ENCODE data around the gene MIOS.
"Not testable (repeated sequence)": the region's sequence is repeated elsewhere in the genome, so short reads cannot be mapped to it uniquely, and the experiment has no call there.

MIOS gene

DNA sequence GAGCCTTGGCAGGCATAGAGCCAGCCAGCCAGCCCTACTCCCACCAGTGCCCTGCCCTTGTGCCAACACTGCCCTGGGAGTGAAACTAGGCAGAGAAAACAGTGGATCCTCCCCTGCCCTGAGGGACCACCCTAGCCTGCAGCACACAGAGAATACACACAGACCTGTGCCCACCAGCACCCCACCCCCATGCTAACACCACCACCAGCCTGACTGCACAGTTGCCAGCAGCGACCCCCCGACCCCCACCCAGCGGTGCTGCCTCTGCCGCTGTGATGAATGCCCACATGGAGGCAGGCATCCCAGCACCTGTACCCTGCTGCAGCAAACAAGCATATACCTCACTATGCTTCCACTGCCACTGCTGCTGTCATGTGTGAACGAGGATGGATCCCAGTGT, 9.4 kb upstream of the MIOS start:
- H3K4me2 ChIP-seq (ENCODE audit: low read depth, low read length) = no peak overlapping the region
- no peaks in the 10 kb centered on the region for H3F3A ChIP-seq (ENCODE audit: insufficient read depth, low read length)
- H3K9me3 ChIP-seq (replicated peaks; ENCODE audit: insufficient read depth, low read length) = no peaks in the 10 kb centered on the region
- H3K9ac ChIP-seq (ENCODE audit: low read length) = no peak overlapping the region
- H3K36me3 ChIP-seq (replicated peaks; ENCODE audit: insufficient read depth, low read length) = no peaks in the 10 kb centered on the region
- H3K79me2 ChIP-seq (ENCODE audit: low read length) = no peaks in the 10 kb centered on the region
- no peak overlapping the region for H3K27ac ChIP-seq (ENCODE audit: low read length)
- H3K4me1 ChIP-seq (ENCODE audit: low read length) = peaks cover 2% of the 10 kb centered on the region; the same call in 1 of the 2 replicates
- no peak overlapping the region for H3K4me3 ChIP-seq (ENCODE audit: low read length)
- DNase-seq = no peak
- H2AFZ ChIP-seq (ENCODE audit: low read length) = no peak overlapping the region
- TF ChIP-seq EZH2 (optimal IDR thresholded peaks at IDR 0.05; ENCODE audit: low read depth, low read length) = no peak
- TF ChIP-seq EZH2phosphoT487 (IDR thresholded peaks at IDR 0.05; ENCODE audit: low read length) = no peak
- TF ChIP-seq, protein P1, sequence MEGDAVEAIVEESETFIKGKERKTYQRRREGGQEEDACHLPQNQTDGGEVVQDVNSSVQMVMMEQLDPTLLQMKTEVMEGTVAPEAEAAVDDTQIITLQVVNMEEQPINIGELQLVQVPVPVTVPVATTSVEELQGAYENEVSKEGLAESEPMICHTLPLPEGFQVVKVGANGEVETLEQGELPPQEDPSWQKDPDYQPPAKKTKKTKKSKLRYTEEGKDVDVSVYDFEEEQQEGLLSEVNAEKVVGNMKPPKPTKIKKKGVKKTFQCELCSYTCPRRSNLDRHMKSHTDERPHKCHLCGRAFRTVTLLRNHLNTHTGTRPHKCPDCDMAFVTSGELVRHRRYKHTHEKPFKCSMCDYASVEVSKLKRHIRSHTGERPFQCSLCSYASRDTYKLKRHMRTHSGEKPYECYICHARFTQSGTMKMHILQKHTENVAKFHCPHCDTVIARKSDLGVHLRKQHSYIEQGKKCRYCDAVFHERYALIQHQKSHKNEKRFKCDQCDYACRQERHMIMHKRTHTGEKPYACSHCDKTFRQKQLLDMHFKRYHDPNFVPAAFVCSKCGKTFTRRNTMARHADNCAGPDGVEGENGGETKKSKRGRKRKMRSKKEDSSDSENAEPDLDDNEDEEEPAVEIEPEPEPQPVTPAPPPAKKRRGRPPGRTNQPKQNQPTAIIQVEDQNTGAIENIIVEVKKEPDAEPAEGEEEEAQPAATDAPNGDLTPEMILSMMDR (IDR thresholded peaks at IDR 0.05; ENCODE audit: low read length) = no peak
- H3K9me2 ChIP-seq (replicated peaks; ENCODE audit: insufficient read depth, low read length) = no peaks in the 10 kb centered on the region
- H4K20me1 ChIP-seq (ENCODE audit: insufficient read depth, low read length) = no peaks in the 10 kb centered on the region
- no peaks in the 10 kb centered on the region for H3K27me3 ChIP-seq (replicated peaks; ENCODE audit: insufficient read depth, low read length)

DNA sequence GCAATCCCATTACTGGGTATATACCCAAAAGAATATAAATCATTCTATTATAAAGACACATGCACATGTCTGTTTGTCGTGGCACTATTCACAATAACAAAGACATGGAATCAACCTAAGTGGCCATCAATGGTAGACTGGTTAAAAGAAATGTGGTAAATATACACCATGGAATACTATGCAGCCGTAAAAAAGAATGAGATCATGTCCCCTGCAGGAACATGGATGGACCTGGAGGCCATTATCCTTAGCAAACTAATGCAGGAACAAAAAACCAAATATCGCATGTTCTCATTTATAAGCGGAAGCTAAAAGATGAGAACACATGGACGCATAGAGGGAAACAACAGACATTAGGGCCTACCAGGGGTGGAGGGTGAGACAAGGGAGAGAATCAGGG, 5.1 kb upstream of the MIOS start:
- not testable (repeated sequence) for H3K27me3 ChIP-seq (replicated peaks; ENCODE audit: insufficient read depth, low read length); H3K9me3 ChIP-seq (replicated peaks; ENCODE audit: insufficient read depth, low read length); H2AFZ ChIP-seq (ENCODE audit: low read length); H3K4me1 ChIP-seq (ENCODE audit: low read length); H3K9me2 ChIP-seq (replicated peaks; ENCODE audit: insufficient read depth, low read length); H3K4me3 ChIP-seq (ENCODE audit: low read length); H3K79me2 ChIP-seq (ENCODE audit: low read length); DNase-seq; H3K4me2 ChIP-seq (ENCODE audit: low read depth, low read length); H3F3A ChIP-seq (ENCODE audit: insufficient read depth, low read length); H4K20me1 ChIP-seq (ENCODE audit: insufficient read depth, low read length); H3K9ac ChIP-seq (ENCODE audit: low read length); H3K36me3 ChIP-seq (replicated peaks; ENCODE audit: insufficient read depth, low read length); H3K27ac ChIP-seq (ENCODE audit: low read length)

DNA sequence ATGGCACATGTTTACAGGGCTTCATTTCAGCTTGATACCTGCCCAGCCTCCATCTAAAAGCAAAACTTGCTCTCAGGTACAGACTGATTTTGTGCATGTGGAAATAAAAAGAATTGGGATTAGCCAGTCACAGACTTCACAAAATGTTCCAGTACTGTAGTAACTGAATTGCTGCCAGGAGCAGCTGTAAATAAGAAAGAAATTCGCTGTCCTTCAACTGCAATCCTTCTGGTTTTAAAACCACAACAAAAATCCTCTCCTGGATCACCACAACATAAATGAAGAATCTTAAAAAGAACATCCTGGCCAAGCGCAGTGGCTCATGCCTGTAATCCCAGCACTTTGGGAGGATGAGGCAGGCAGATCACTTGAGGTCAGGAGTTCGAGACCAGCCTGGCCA, 3.9 kb upstream of the MIOS start:
- Histone ChIP-seq H3K9me3 (replicated peaks; ENCODE audit: insufficient read depth, low read length) (no peaks in the 10 kb centered on the region), H3K27me3 (replicated peaks; ENCODE audit: insufficient read depth, low read length) (no peaks in the 10 kb centered on the region), H4K20me1 (ENCODE audit: insufficient read depth, low read length) (no peaks in the 10 kb centered on the region), H3K9ac (ENCODE audit: low read length) (no peak overlapping the region), H3K9me2 (replicated peaks; ENCODE audit: insufficient read depth, low read length) (no peaks in the 10 kb centered on the region), H3K4me1 (ENCODE audit: low read length) (no peaks in the 10 kb centered on the region), H3K27ac (ENCODE audit: low read length) (no peak overlapping the region), H2AFZ (ENCODE audit: low read length) (no peak overlapping the region), H3F3A (ENCODE audit: insufficient read depth, low read length) (no peaks in the 10 kb centered on the region), H3K4me3 (ENCODE audit: low read length) (no peak overlapping the region), H3K79me2 (ENCODE audit: low read length) (peaks cover 7% of the 10 kb centered on the region), H3K36me3 (replicated peaks; ENCODE audit: insufficient read depth, low read length) (no peaks in the 10 kb centered on the region), H3K4me2 (ENCODE audit: low read depth, low read length) (no peak overlapping the region)
- no peak for DNase-seq
- TF ChIP-seq EZH2phosphoT487 (IDR thresholded peaks at IDR 0.05; ENCODE audit: low read length) = no peak
- no peak for TF ChIP-seq EZH2 (optimal IDR thresholded peaks at IDR 0.05; ENCODE audit: low read depth, low read length)
- TF ChIP-seq, protein P1 (IDR thresholded peaks at IDR 0.05; ENCODE audit: low read length) = no peak

DNA sequence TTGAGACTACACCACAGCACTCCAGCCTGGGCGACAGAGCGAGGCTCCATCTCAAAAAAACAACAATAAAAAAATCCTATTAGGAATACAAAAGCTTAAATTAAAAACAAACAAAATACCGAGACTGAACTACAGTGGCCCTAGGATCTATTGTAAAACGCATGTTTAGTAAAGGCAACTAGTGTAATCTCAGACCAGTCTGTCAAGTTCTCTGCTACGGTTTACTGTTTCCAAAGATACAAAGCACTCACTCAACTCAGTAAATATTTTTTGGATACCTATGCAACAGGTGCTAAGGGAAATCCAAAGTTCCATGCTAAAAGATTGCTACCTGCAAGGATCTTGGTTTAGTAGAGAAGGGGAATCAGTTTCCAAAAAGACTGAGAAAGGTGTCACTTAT, 3.4 kb upstream of the MIOS start:
- Histone ChIP-seq H3K4me1 (ENCODE audit: low read length) (0 out of 2 replicates have a peak, but pooled peaks cover 2% of the 10 kb centered on the region), H3K27ac (ENCODE audit: low read length) (no peak overlapping the region), H3K4me3 (ENCODE audit: low read length) (no peak overlapping the region), H2AFZ (ENCODE audit: low read length) (no peak overlapping the region), H3K27me3 (replicated peaks; ENCODE audit: insufficient read depth, low read length) (no peaks in the 10 kb centered on the region), H3K9me2 (replicated peaks; ENCODE audit: insufficient read depth, low read length) (no peaks in the 10 kb centered on the region), H3K4me2 (ENCODE audit: low read depth, low read length) (no peak overlapping the region), H3K79me2 (ENCODE audit: low read length) (peaks cover 12% of the 10 kb centered on the region), H4K20me1 (ENCODE audit: insufficient read depth, low read length) (no peaks in the 10 kb centered on the region), H3K36me3 (replicated peaks; ENCODE audit: insufficient read depth, low read length) (no peaks in the 10 kb centered on the region), H3F3A (ENCODE audit: insufficient read depth, low read length) (0 out of 2 replicates have a peak, but pooled peaks cover 3% of the 10 kb centered on the region), H3K9me3 (replicated peaks; ENCODE audit: insufficient read depth, low read length) (no peaks in the 10 kb centered on the region), H3K9ac (ENCODE audit: low read length) (no peak overlapping the region)
- TF ChIP-seq EZH2phosphoT487 (IDR thresholded peaks at IDR 0.05; ENCODE audit: low read length) (no peak), EZH2 (optimal IDR thresholded peaks at IDR 0.05; ENCODE audit: low read depth, low read length) (no peak)
- TF ChIP-seq, protein P1 (IDR thresholded peaks at IDR 0.05; ENCODE audit: low read length) = no peak
- no peak for DNase-seq

Data from MM.1S (cell line).